MM.1S (cell line): Measurements from ENCODE around the gene NTM.
"Not testable (repeated sequence)": the region's sequence is repeated elsewhere in the genome, so short reads cannot be mapped to it uniquely, and the experiment has no call there.

Source experiments
- DNase-seq: peaks from one replicate; pipeline ENCODE4 v3.0.0-alpha.2; 2015
- H2AFZ ChIP-seq: fragments of 300-600 bp; sonication (generic); 2 replicates; pipeline ENCODE4 v1.6.0; 2016; ENCODE audit warnings: antibody characterized with exemption, low read length
- H3F3A ChIP-seq: fragments of 300-600 bp; sonication (generic); 2 replicates; pipeline ENCODE4 v1.6.1; 2016; ENCODE audit warnings: mild to moderate bottlenecking, antibody characterized with exemption, low read length, moderate library complexity, mixed read lengths; ENCODE audit not compliant: insufficient read depth
- H3K27ac ChIP-seq: fragments of 300-600 bp; sonication (generic); 2 replicates; pipeline ENCODE4 v1.5.1; 2016; ENCODE audit warnings: mild to moderate bottlenecking, low read length
- H3K27me3 ChIP-seq: fragments of 300-600 bp; sonication (generic); replicated peaks from 2 replicates; pipeline ENCODE4 v1.6.0; 2016; ENCODE audit warnings: low read length; ENCODE audit not compliant: insufficient read depth
- H3K36me3 ChIP-seq: fragments of 300-600 bp; sonication (generic); replicated peaks from 2 replicates; pipeline ENCODE4 v1.6.1; 2016; ENCODE audit warnings: mild to moderate bottlenecking, low read length, mixed read lengths; ENCODE audit not compliant: insufficient read depth
- H3K4me1 ChIP-seq: fragments of 300-600 bp; sonication (generic); 2 replicates; pipeline ENCODE4 v1.6.1; 2016; ENCODE audit warnings: low read length, mixed read lengths
- H3K4me2 ChIP-seq: fragments of 300-600 bp; sonication (generic); 2 replicates; pipeline ENCODE4 v1.6.0; 2016; ENCODE audit warnings: low read depth, low read length
- H3K4me3 ChIP-seq: fragments of 300-600 bp; sonication (generic); 2 replicates; pipeline ENCODE4 v1.5.1; 2016; ENCODE audit warnings: low read length, mixed read lengths
- H3K79me2 ChIP-seq: fragments of 300-600 bp; sonication (generic); 2 replicates; pipeline ENCODE4 v1.6.1; 2016; ENCODE audit warnings: mixed run types, low read length, mixed read lengths
- H3K9ac ChIP-seq: fragments of 300-600 bp; sonication (generic); 2 replicates; pipeline ENCODE4 v1.6.1; 2016; ENCODE audit warnings: low read length, mixed read lengths
- H3K9me2 ChIP-seq: fragments of 300-600 bp; sonication (generic); replicated peaks from 2 replicates; pipeline ENCODE4 v1.6.1; 2016; ENCODE audit warnings: mild to moderate bottlenecking, low read length, mixed read lengths; ENCODE audit not compliant: insufficient read depth
- H3K9me3 ChIP-seq: fragments of 300-600 bp; sonication (generic); replicated peaks from 2 replicates; pipeline ENCODE4 v1.6.1; 2016; ENCODE audit warnings: mild to moderate bottlenecking, low read length, mixed read lengths; ENCODE audit not compliant: insufficient read depth
- H4K20me1 ChIP-seq: fragments of 300-600 bp; sonication (generic); 2 replicates; pipeline ENCODE4 v1.6.1; 2016; ENCODE audit warnings: mild to moderate bottlenecking, low read length, moderate library complexity, mixed read lengths; ENCODE audit not compliant: insufficient read depth
- EZH2 ChIP-seq: fragments of 300-600 bp; sonication (generic); optimal IDR thresholded peaks from 2 replicates; pipeline ENCODE3; 2017; ENCODE audit warnings: low read depth, mild to moderate bottlenecking, antibody characterized with exemption, low read length, mixed read lengths
- EZH2phosphoT487 ChIP-seq: fragments of 300-600 bp; sonication (generic); IDR thresholded peaks from 2 replicates; pipeline ENCODE4 v1.6.1; 2018; ENCODE audit warnings: antibody characterized with exemption, low read length
- TF ChIP-seq, protein P1 (sequence below): fragments of 300-600 bp; sonication (generic); IDR thresholded peaks from 2 replicates; pipeline ENCODE4 v1.5.1; 2016; ENCODE audit warnings: antibody characterized with exemption, low read length, mixed read lengths

Gene NTM

GRCh38 chr11:131495423-131495822 lies 125.0 kb downstream of the NTM start:
- H3F3A ChIP-seq = no peaks in the 10 kb centered on the region
- no peak overlapping the region for H3K4me3 ChIP-seq
- H3K4me2 ChIP-seq = no peak overlapping the region
- no peaks in the 10 kb centered on the region for H3K27me3 ChIP-seq
- no peak overlapping the region for H2AFZ ChIP-seq
- TF ChIP-seq EZH2 (no peak), EZH2phosphoT487 (no peak)
- TF ChIP-seq, protein P1, sequence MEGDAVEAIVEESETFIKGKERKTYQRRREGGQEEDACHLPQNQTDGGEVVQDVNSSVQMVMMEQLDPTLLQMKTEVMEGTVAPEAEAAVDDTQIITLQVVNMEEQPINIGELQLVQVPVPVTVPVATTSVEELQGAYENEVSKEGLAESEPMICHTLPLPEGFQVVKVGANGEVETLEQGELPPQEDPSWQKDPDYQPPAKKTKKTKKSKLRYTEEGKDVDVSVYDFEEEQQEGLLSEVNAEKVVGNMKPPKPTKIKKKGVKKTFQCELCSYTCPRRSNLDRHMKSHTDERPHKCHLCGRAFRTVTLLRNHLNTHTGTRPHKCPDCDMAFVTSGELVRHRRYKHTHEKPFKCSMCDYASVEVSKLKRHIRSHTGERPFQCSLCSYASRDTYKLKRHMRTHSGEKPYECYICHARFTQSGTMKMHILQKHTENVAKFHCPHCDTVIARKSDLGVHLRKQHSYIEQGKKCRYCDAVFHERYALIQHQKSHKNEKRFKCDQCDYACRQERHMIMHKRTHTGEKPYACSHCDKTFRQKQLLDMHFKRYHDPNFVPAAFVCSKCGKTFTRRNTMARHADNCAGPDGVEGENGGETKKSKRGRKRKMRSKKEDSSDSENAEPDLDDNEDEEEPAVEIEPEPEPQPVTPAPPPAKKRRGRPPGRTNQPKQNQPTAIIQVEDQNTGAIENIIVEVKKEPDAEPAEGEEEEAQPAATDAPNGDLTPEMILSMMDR = no peak
- H3K9me3 ChIP-seq = no peaks in the 10 kb centered on the region
- no peaks in the 10 kb centered on the region for H3K9me2 ChIP-seq
- no peaks in the 10 kb centered on the region for H3K4me1 ChIP-seq
- no peak overlapping the region for H3K9ac ChIP-seq
- H3K79me2 ChIP-seq = no peaks in the 10 kb centered on the region
- no peak for DNase-seq
- no peaks in the 10 kb centered on the region for H4K20me1 ChIP-seq
- H3K27ac ChIP-seq = no peak overlapping the region
- H3K36me3 ChIP-seq = no peaks in the 10 kb centered on the region

DNA sequence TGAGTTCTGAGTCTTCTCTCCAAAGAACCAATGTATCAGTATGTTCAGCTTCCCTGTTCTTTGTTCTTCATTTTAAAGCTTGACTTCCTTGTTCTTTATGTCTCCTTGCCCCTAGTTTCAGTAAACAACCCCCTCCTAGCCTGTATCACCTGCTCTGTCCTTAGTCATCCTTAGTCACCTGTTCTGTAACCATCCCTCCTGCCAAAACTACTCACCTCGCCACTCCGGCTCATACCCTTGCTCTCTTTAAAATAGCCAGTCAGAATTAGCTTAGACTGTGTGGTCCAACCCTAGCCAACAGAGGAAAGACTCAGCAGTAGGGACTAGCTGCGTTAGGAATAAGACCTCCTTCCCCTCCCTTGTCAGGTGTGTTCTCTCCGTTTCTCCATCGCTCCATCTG lies 127.3 kb downstream of the NTM start:
- not testable (repeated sequence) for H3K27me3 ChIP-seq, H3K9me2 ChIP-seq, H3F3A ChIP-seq, H3K27ac ChIP-seq, H3K9me3 ChIP-seq, DNase-seq, H3K4me2 ChIP-seq, H3K79me2 ChIP-seq, H3K9ac ChIP-seq, H3K4me1 ChIP-seq, H3K4me3 ChIP-seq, H2AFZ ChIP-seq, H4K20me1 ChIP-seq, H3K36me3 ChIP-seq

DNA sequence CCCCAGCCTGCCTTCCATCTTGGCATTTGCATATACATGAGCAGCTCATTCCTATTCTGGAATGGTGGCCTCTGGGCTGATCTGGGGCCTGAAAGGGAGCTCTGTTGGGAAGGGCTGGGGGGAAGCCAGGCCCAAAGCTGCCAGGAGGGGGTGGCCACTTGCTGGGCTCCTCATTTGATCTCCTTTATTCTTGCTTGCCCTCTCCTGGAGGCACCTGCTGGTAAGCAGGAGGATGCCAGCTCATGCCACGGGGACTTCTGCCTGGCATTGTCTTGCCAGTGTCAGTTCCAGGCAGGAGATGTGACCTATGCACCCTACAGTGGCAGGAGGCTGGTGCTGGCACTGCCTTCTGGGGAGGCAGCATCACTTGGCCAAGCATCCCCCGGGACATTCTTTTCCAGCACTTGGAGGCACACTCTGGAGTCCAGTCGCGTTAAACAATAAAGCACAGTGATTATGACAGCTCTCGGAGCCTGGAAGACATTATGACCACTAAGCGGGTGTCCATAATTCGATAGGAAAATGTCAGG lies 128.3 kb downstream of the NTM start:
- Histone ChIP-seq H3K27ac (no peak overlapping the region), H3K79me2 (no peaks in the 10 kb centered on the region), H3K9me3 (no peaks in the 10 kb centered on the region), H4K20me1 (no peaks in the 10 kb centered on the region), H3K4me1 (no peaks in the 10 kb centered on the region), H2AFZ (no peak overlapping the region), H3K27me3 (no peaks in the 10 kb centered on the region), H3K36me3 (no peaks in the 10 kb centered on the region), H3K9ac (no peak overlapping the region), H3F3A (no peaks in the 10 kb centered on the region), H3K9me2 (no peaks in the 10 kb centered on the region), H3K4me3 (no peak overlapping the region), H3K4me2 (no peak overlapping the region)
- DNase-seq = no peak
- TF ChIP-seq, protein P1 = no peak
- TF ChIP-seq EZH2phosphoT487 (no peak), EZH2 (no peak)

DNA sequence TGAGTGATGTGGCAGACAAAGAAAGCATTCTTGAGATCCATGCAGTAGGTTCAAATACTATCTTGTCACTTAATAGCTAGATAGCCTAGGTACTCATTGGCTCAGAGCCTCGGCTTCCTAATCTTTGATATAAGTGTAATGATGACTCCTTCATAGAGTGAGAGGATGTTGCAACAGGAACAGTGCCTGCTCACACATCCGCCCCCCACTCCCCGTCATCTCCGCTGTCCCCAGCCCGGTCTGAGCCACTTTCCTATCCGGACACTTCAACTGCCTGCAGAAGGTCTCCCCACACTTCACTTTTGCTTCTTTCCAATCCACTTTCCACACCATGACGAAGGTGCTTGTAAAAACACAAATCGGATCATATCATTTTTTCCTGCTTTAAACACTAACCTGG lies 128.8 kb downstream of the NTM start:
- Histone ChIP-seq H3K4me2 (no peak overlapping the region), H3K79me2 (no peaks in the 10 kb centered on the region)

More for the DNA sequence above, 128.8 kb downstream of the NTM start:
- DNase-seq = no peak
- Histone ChIP-seq H3K9ac (no peak overlapping the region), H3K9me3 (no peaks in the 10 kb centered on the region), H4K20me1 (no peaks in the 10 kb centered on the region), H3K27ac (no peak overlapping the region), H2AFZ (no peak overlapping the region), H3K36me3 (no peaks in the 10 kb centered on the region), H3K9me2 (no peaks in the 10 kb centered on the region), H3K27me3 (no peaks in the 10 kb centered on the region), H3K4me1 (no peaks in the 10 kb centered on the region), H3F3A (no peaks in the 10 kb centered on the region), H3K4me3 (no peak overlapping the region)
- TF ChIP-seq, protein P1 = no peak
- no peak for TF ChIP-seq EZH2phosphoT487
- TF ChIP-seq EZH2 = no peak
